ENCODE measurements around the gene CDT1.
"Not testable (repeated sequence)": the region's sequence is repeated elsewhere in the genome, so short reads cannot be mapped to it uniquely, and the experiment has no call there.

CDT1 gene

GRCh38 chr16:88784074-88784855 lies 19.3 kb upstream of the CDT1 start:
- peak; percentile 52 to 62 for DNase-seq

- no peak for DNase-seq
Observed at GRCh38 chr16:88784856-88785105, 18.8 kb upstream of the CDT1 start.

- peak; percentile 80 to 82 for DNase-seq
Observed at GRCh38 chr16:88785106-88785924, 18.3 kb upstream of the CDT1 start, which contains the start of gene PIEZO1. TSS of gene PIEZO1 (minus strand) at chr16:88785220. CDS start at chr16:88784964, 256 bp downstream.

- DNase-seq, result no peak
Observed at GRCh38 chr16:88787579-88788314, 15.8 kb upstream of the CDT1 start.

GRCh38 chr16:88788749-88789148 lies 14.8 kb upstream of the CDT1 start:
- not testable (repeated sequence) for DNase-seq

- no peak for DNase-seq
Observed at GRCh38 chr16:88789594-88789993, 14.0 kb upstream of the CDT1 start.

- peak; percentile 63 to 73 for DNase-seq
Observed at GRCh38 chr16:88790312-88791211, 13.0 kb upstream of the CDT1 start.

- DNase-seq, result no peak
Observed at GRCh38 chr16:88792078-88792550, 11.5 kb upstream of the CDT1 start.

- no peak for DNase-seq
Observed at GRCh38 chr16:88792668-88793250, 10.8 kb upstream of the CDT1 start.

GRCh38 chr16:88793251-88793954 lies 10.2 kb upstream of the CDT1 start:
- no peak for DNase-seq

GRCh38 chr16:88796278-88796677 lies 7.3 kb upstream of the CDT1 start:
- no peak for DNase-seq

- DNase-seq, result no peak
Observed at GRCh38 chr16:88798073-88798472, 5.5 kb upstream of the CDT1 start.

- DNase-seq, result no peak
Observed at GRCh38 chr16:88798772-88799455, 4.7 kb upstream of the CDT1 start.

GRCh38 chr16:88799569-88800276 lies 3.9 kb upstream of the CDT1 start:
- DNase-seq, result peak in 1 of 2 donors; percentile 32

GRCh38 chr16:88800277-88800592 lies 3.4 kb upstream of the CDT1 start:
- no peak for DNase-seq

GRCh38 chr16:88804173-88804551 lies 573 bp downstream of the CDT1 start:
- DNase-seq, result no peak

GRCh38 chr16:88804552-88805339 lies 1.2 kb downstream of the CDT1 start:
- DNase-seq, result peak; percentile 45 to 64

- DNase-seq, result no peak
Observed at GRCh38 chr16:88805340-88805715, 1.7 kb downstream of the CDT1 start.

GRCh38 chr16:88805887-88806393 lies 2.4 kb downstream of the CDT1 start:
- no peak for DNase-seq
